Activated CD4-positive, alpha-beta T cell treated with anti-CD3 and anti-CD28 coated beads, Interleukin-2, amount 50 U/mL, for 1 hour (primary cell): ENCODE results near the gene KCNQ1.

ENCODE experiments used
- DNase-seq: peaks from one replicate; pipeline ENCODE4 v3.0.0-alpha.2; 2020

KCNQ1 gene

GRCh38 chr11:2708757-2709281 is 264.0 kb downstream of the KCNQ1 start:
- no peak for DNase-seq

GRCh38 chr11:2709429-2709828 is 264.6 kb downstream of the KCNQ1 start:
- no peak for DNase-seq

GRCh38 chr11:2711161-2711560 is 266.4 kb downstream of the KCNQ1 start:
- DNase-seq, result no peak

GRCh38 chr11:2713094-2713493 is 268.3 kb downstream of the KCNQ1 start:
- DNase-seq, result no peak

- no peak for DNase-seq
These were observed 269.1 kb downstream of the KCNQ1 start for GRCh38 chr11:2713661-2714462.

- no peak for DNase-seq
These were observed 269.6 kb downstream of the KCNQ1 start for GRCh38 chr11:2714463-2714800.

- DNase-seq, result no peak
These were observed 270.1 kb downstream of the KCNQ1 start for GRCh38 chr11:2714871-2715270.

GRCh38 chr11:2715716-2716350 is 271.0 kb downstream of the KCNQ1 start:
- no peak for DNase-seq

GRCh38 chr11:2716376-2717095 is 271.7 kb downstream of the KCNQ1 start:
- no peak for DNase-seq

GRCh38 chr11:2717561-2718325 is 272.9 kb downstream of the KCNQ1 start:
- no peak for DNase-seq

GRCh38 chr11:2718817-2719438 is 274.1 kb downstream of the KCNQ1 start:
- no peak for DNase-seq

GRCh38 chr11:2719831-2720590 is 275.2 kb downstream of the KCNQ1 start:
- no peak for DNase-seq

GRCh38 chr11:2721210-2721916 is 276.6 kb downstream of the KCNQ1 start:
- DNase-seq, result no peak

- DNase-seq, result no peak
These were observed 278.1 kb downstream of the KCNQ1 start for GRCh38 chr11:2722955-2723354.

- no peak for DNase-seq
These were observed 279.3 kb downstream of the KCNQ1 start for GRCh38 chr11:2724104-2724503.

- DNase-seq, result no peak
These were observed 280.0 kb downstream of the KCNQ1 start for GRCh38 chr11:2724653-2725367.

- DNase-seq, result no peak
These were observed 280.8 kb downstream of the KCNQ1 start for GRCh38 chr11:2725368-2726300.

- no peak for DNase-seq
These were observed 282.2 kb downstream of the KCNQ1 start for GRCh38 chr11:2726964-2727363.

GRCh38 chr11:2728128-2728662 is 283.4 kb downstream of the KCNQ1 start:
- no peak for DNase-seq
